Trophoblast cell (in vitro differentiated cells and primary cell): Measurements from ENCODE around the gene OLFM2.

Experiments
- DNase-seq, 2 donors: peaks; one replicate each; pipeline ENCODE4 v3.0.0-alpha.2; 2016
- H2AFZ ChIP-seq: 2 replicates; pipeline ENCODE4 v1.6.1; 2013; ENCODE audit warnings: low read length, moderate library complexity, mild to moderate bottlenecking; ENCODE audit not compliant: insufficient read depth, poor library complexity
- H2AK5ac ChIP-seq: 2 replicates; pipeline ENCODE4 v1.6.1; 2013; ENCODE audit warnings: mild to moderate bottlenecking, low read length
- H2BK120ac ChIP-seq: 2 replicates; pipeline ENCODE4 v1.6.1; 2013; ENCODE audit warnings: low read length, mild to moderate bottlenecking, moderate library complexity; ENCODE audit not compliant: insufficient read depth, poor library complexity
- H2BK12ac ChIP-seq: 2 replicates; pipeline ENCODE4 v1.6.1; 2013; ENCODE audit warnings: mild to moderate bottlenecking, low read length, moderate library complexity
- H2BK5ac ChIP-seq: 2 replicates; pipeline ENCODE4 v1.6.1; 2013; ENCODE audit warnings: low read length, low read depth, moderate library complexity, mild to moderate bottlenecking; ENCODE audit not compliant: poor library complexity
- H3K14ac ChIP-seq: 2 replicates; pipeline ENCODE4 v1.6.1; 2013; ENCODE audit warnings: mild to moderate bottlenecking, low read length
- H3K18ac ChIP-seq: 2 replicates; pipeline ENCODE4 v1.6.1; 2013; ENCODE audit warnings: mild to moderate bottlenecking, low read length
- H3K23ac ChIP-seq: 2 replicates; pipeline ENCODE4 v1.6.1; 2013; ENCODE audit warnings: low read length
- H3K27ac ChIP-seq: 2 replicates; pipeline ENCODE4 v1.5.1; 2013; ENCODE audit warnings: low read depth, mild to moderate bottlenecking, inconsistent platforms, low read length, moderate library complexity
- H3K27me3 ChIP-seq: 2 replicates; pipeline ENCODE4 v1.6.1; 2013; ENCODE audit warnings: inconsistent platforms, mild to moderate bottlenecking, low read length, moderate library complexity; ENCODE audit not compliant: insufficient read depth
- H3K36me3 ChIP-seq, 2 experiments: 1 replicate in 1 of 2; 2 replicates in 1 of 2; pipeline ENCODE4 v1.6.1; 2013; ENCODE audit warnings: low read length in 2 of 2, mild to moderate bottlenecking in 2 of 2, moderate library complexity in 1 of 2; ENCODE audit not compliant: insufficient read depth in 2 of 2, control insufficient read depth in 1 of 2
- H3K4ac ChIP-seq: 2 replicates; pipeline ENCODE4 v1.6.1; 2013; ENCODE audit warnings: low read depth, mild to moderate bottlenecking, low read length, moderate library complexity
- H3K4me1 ChIP-seq, 2 experiments: 1 replicate in 1 of 2; 2 replicates in 1 of 2; pipeline ENCODE4 v1.6.1; 2013; ENCODE audit warnings: low read length in 2 of 2, mild to moderate bottlenecking in 2 of 2, moderate library complexity in 1 of 2; ENCODE audit not compliant: insufficient read depth in 2 of 2, control insufficient read depth in 1 of 2
- H3K4me2 ChIP-seq: 2 replicates; pipeline ENCODE4 v1.6.1; 2013; ENCODE audit warnings: inconsistent platforms, mild to moderate bottlenecking, low read length, moderate library complexity
- H3K4me3 ChIP-seq: 2 replicates; pipeline ENCODE4 v1.5.1; 2013; ENCODE audit warnings: mild to moderate bottlenecking, low read depth, low read length, inconsistent platforms
- H3K79me1 ChIP-seq: one replicate; pipeline ENCODE4 v1.6.1; 2013; ENCODE audit warnings: low read length
- H3K79me2 ChIP-seq: 2 replicates; pipeline ENCODE4 v1.6.1; 2013; ENCODE audit warnings: low read length, mild to moderate bottlenecking; ENCODE audit not compliant: control insufficient read depth, insufficient read depth, poor library complexity
- H3K9ac ChIP-seq: 2 replicates; pipeline ENCODE4 v1.6.1; 2013; ENCODE audit warnings: mild to moderate bottlenecking, low read length
- H3K9me3 ChIP-seq: 2 replicates; pipeline ENCODE4 v1.6.1; 2013; ENCODE audit warnings: low read depth, mild to moderate bottlenecking, control low read depth, inconsistent platforms, low read length; ENCODE audit not compliant: insufficient read depth
- H4K12ac ChIP-seq: 2 replicates; pipeline ENCODE4 v1.6.1; 2013; ENCODE audit warnings: low read depth, mild to moderate bottlenecking, low read length, moderate library complexity
- H4K8ac ChIP-seq: 2 replicates; pipeline ENCODE4 v1.6.1; 2013; ENCODE audit warnings: low read depth, mild to moderate bottlenecking, low read length, moderate library complexity
- H4K91ac ChIP-seq: one replicate; pipeline ENCODE4 v1.6.1; 2013; ENCODE audit warnings: low read depth, mild to moderate bottlenecking, low read length, moderate library complexity
- WGBS: extraction: QIAGEN DNeasy Blood & Tissue Kit; methylation state at CpG from one replicate; pipeline ENCODE4 v1.1.7; 2013; ENCODE audit warnings: missing lambda C conversion rate; ENCODE audit not compliant: insufficient read length, insufficient coverage; ENCODE audit errors: extremely low coverage; 5-methylcytosine and 5-hydroxymethylcytosine counted together

The OLFM2 gene

GRCh38 chr19:9842834-9843625, 93.3 kb downstream of the OLFM2 start:
- Histone ChIP-seq H3K36me3 (peaks cover 59 to 80% of the 10 kb centered on the region in 2 experiments), H3K27ac (no peak overlapping the region), H3K18ac (no peak overlapping the region), H3K4me2 (no peak overlapping the region), H3K23ac (no peak overlapping the region), H3K14ac (no peak overlapping the region), H4K12ac (no peak overlapping the region), H2BK5ac (no peak overlapping the region), H3K79me1 (no peaks in the 10 kb centered on the region), H3K9ac (peak overlapping the region; percentile 12), H4K8ac (no peak overlapping the region), H4K91ac (no peak overlapping the region), H3K4me1 (no peaks in the 10 kb centered on the region), H3K4me3 (no peak overlapping the region), H3K27me3 (no peaks in the 10 kb centered on the region), H3K9me3 (peaks cover 2% of the 10 kb centered on the region), H2BK12ac (no peak overlapping the region), H2BK120ac (no peak overlapping the region), H2AFZ (no peak overlapping the region), H3K79me2 (no peaks in the 10 kb centered on the region), H2AK5ac (no peak overlapping the region), H3K4ac (no peak overlapping the region)
- no peak for DNase-seq
- WGBS: no CpG with 5 or more reads among the region's 9 CpGs

GRCh38 chr19:9839415-9839814, 96.9 kb downstream of the OLFM2 start:
- no peak overlapping the region for H4K91ac ChIP-seq
- H4K12ac ChIP-seq: no peak overlapping the region
- H3K79me2 ChIP-seq: peaks cover 5% of the 10 kb centered on the region
- H2BK120ac ChIP-seq: no peak overlapping the region
- H2AK5ac ChIP-seq: no peak overlapping the region
- no peaks in the 10 kb centered on the region for H3K27me3 ChIP-seq
- no peak overlapping the region for H2BK5ac ChIP-seq
- H3K79me1 ChIP-seq: no peaks in the 10 kb centered on the region
- H3K27ac ChIP-seq: no peak overlapping the region
- no peak overlapping the region for H2BK12ac ChIP-seq
- peaks cover 0 to 4% of the 10 kb centered on the region in 2 experiments for H3K4me1 ChIP-seq
- no peak overlapping the region for H3K4ac ChIP-seq
- no peak overlapping the region for H3K14ac ChIP-seq
- H3K4me3 ChIP-seq: no peak overlapping the region
- peaks cover 49 to 59% of the 10 kb centered on the region in 2 experiments for H3K36me3 ChIP-seq
- no peak overlapping the region for H3K23ac ChIP-seq
- no peak overlapping the region for H2AFZ ChIP-seq
- no CpG with 5 or more reads among the region's 1 CpG for WGBS
- H3K18ac ChIP-seq: no peak overlapping the region
- DNase-seq: no peak
- H3K9me3 ChIP-seq: peaks cover 2% of the 10 kb centered on the region
- no peak overlapping the region for H3K4me2 ChIP-seq
- H4K8ac ChIP-seq: no peak overlapping the region
- H3K9ac ChIP-seq: no peak overlapping the region

GRCh38 chr19:9838324-9838723, 98.0 kb downstream of the OLFM2 start:
- peaks cover 2% of the 10 kb centered on the region for H3K9me3 ChIP-seq

GRCh38 chr19:9836021-9836420, 100.3 kb downstream of the OLFM2 start:
- Histone ChIP-seq H3K9me3 (no peaks in the 10 kb centered on the region), H3K23ac (no peak overlapping the region), H3K4ac (peak overlapping the region; percentile 16), H2AFZ (no peak overlapping the region), H2BK120ac (no peak overlapping the region), H2AK5ac (no peak overlapping the region), H3K27me3 (no peaks in the 10 kb centered on the region), H2BK5ac (no peak overlapping the region), H4K91ac (no peak overlapping the region), H3K36me3 (peaks cover 17 to 29% of the 10 kb centered on the region in 2 experiments), H3K14ac (no peak overlapping the region), H3K79me1 (no peaks in the 10 kb centered on the region), H4K12ac (no peak overlapping the region), H3K4me1 (peaks cover 0 to 4% of the 10 kb centered on the region in 2 experiments), H2BK12ac (no peak overlapping the region), H3K79me2 (peaks cover 5% of the 10 kb centered on the region), H3K9ac (peak overlapping the region; percentile 83), H3K4me2 (peak overlapping the region; percentile 95), H3K27ac (no peak overlapping the region), H3K4me3 (no peak overlapping the region), H3K18ac (no peak overlapping the region), H4K8ac (no peak overlapping the region)
- no CpG with 5 or more reads among the region's 5 CpGs for WGBS
- no peak for DNase-seq

More at GRCh38 chr19:9838324-9838723, 98.0 kb downstream of the OLFM2 start:
- Histone ChIP-seq H3K4me1 (peaks cover 0 to 4% of the 10 kb centered on the region in 2 experiments), H3K4ac (no peak overlapping the region), H3K9ac (no peak overlapping the region), H3K27me3 (no peaks in the 10 kb centered on the region), H3K36me3 (peaks cover 40 to 49% of the 10 kb centered on the region in 2 experiments), H2AK5ac (no peak overlapping the region), H2BK5ac (no peak overlapping the region), H3K79me2 (peaks cover 5% of the 10 kb centered on the region), H3K14ac (no peak overlapping the region), H3K23ac (no peak overlapping the region), H3K27ac (no peak overlapping the region), H4K91ac (no peak overlapping the region), H3K79me1 (no peaks in the 10 kb centered on the region), H3K18ac (no peak overlapping the region), H2AFZ (no peak overlapping the region), H2BK120ac (no peak overlapping the region), H2BK12ac (no peak overlapping the region), H3K4me3 (no peak overlapping the region), H3K4me2 (no peak overlapping the region), H4K12ac (no peak overlapping the region), H4K8ac (no peak overlapping the region)
- DNase-seq: no peak
- WGBS: no CpG with 5 or more reads among the region's 15 CpGs
